AG04450 (cell line): ENCODE measurements around the gene ANO6. TPM values are rescaled to one million over a fixed set of nuclear protein-coding genes. Genes with fewer than 3 reads are reported as not detected.

ENCODE experiments used
- CTCF ChIA-PET: fragments of 300-600, 350-600 bp; formaldehyde crosslinking; extraction: SDS; loops from one replicate; lab custom pipeline; 2022; ENCODE audit warnings: antibody characterized with exemption, inconsistent platforms; lab: Charles Lee
- POLR2A ChIA-PET: fragments of 350-600 bp; formaldehyde crosslinking; extraction: SDS; loops from one replicate; lab custom pipeline; 2021; ENCODE audit warnings: antibody characterized with exemption, inconsistent platforms; lab: Yijun Ruan, JAX
- DNase-seq: peaks from one replicate; pipeline ENCODE4 v3.0.0-alpha.2; 2011; ENCODE audit warnings: low read depth, low spot score
- H3K27ac ChIP-seq: one replicate; pipeline ENCODE4 v1.5.1; 2012; ENCODE audit warnings: low read depth, low read length, control low read depth
- H3K27me3 ChIP-seq: one replicate; pipeline ENCODE4 v1.6.0; 2012; ENCODE audit warnings: low read length; ENCODE audit not compliant: control insufficient read depth, insufficient read depth
- H3K4me3 ChIP-seq: 2 replicates; pipeline ENCODE4 v1.5.1; 2011; ENCODE audit warnings: mild to moderate bottlenecking, low read depth, low read length, control low read depth
- H3K9me3 ChIP-seq: 2 replicates; pipeline ENCODE4 v1.5.1; 2012; ENCODE audit warnings: low read length; ENCODE audit not compliant: control insufficient read depth, insufficient read depth
- CTCF ChIP-seq: IDR thresholded peaks from 2 replicates; pipeline ENCODE4 v1.5.1; 2011; ENCODE audit warnings: low read depth, low read length, control low read depth, inconsistent platforms
- polyA plus RNA-seq: library from polyadenylated mRNA; depleted of rRNA; stranded (reverse); fragments of >200 nt; gene quantifications from 2 replicates; pipeline ENCODE4 v1.2.3, GENCODE V29; 2011

ANO6 gene
- polyA plus RNA-seq, 1 experiment = 51.9 TPM

GRCh38 chr12:45226021-45226420 lies 10.1 kb downstream of the ANO6 start:
- Histone ChIP-seq H3K27me3 (no peaks in the 10 kb centered on the region), H3K4me3 (no peak overlapping the region), H3K27ac (no peak overlapping the region), H3K9me3 (no peaks in the 10 kb centered on the region; the same call in 1 of the 2 replicates)
- TF ChIP-seq CTCF = no peak
- DNase-seq = no peak
- ChIA-PET POLR2A (no interaction called here), CTCF (no interaction called here)

GRCh38 chr12:45227316-45228067 lies 11.6 kb downstream of the ANO6 start:
- ChIA-PET CTCF (no interaction called here), POLR2A (no interaction called here)
- Histone ChIP-seq H3K27ac (no peak overlapping the region), H3K9me3 (no peaks in the 10 kb centered on the region), H3K27me3 (no peaks in the 10 kb centered on the region), H3K4me3 (no peak overlapping the region)
- DNase-seq = no peak
- no peak for TF ChIP-seq CTCF

GRCh38 chr12:45231515-45232145 lies 15.7 kb downstream of the ANO6 start:
- no peaks in the 10 kb centered on the region for H3K27me3 ChIP-seq
- no peak for TF ChIP-seq CTCF
- no peak for DNase-seq
- ChIA-PET POLR2A (interaction anchor here (1.8 kb wide), 1 partner anchor 42 kb away, joined by 4 read pairs; no protein-coding TSS in a partner anchor), CTCF (interaction anchor here (1.4 kb wide), 1 partner anchor 14 kb away, joined by 7 read pairs; no protein-coding TSS in a partner anchor)
- H3K4me3 ChIP-seq = no peak overlapping the region
- no peak overlapping the region for H3K27ac ChIP-seq
- H3K9me3 ChIP-seq = no peaks in the 10 kb centered on the region

- Histone ChIP-seq H3K27ac (peak overlapping the region; percentile 90), H3K27me3 (no peaks in the 10 kb centered on the region), H3K9me3 (no peaks in the 10 kb centered on the region), H3K4me3 (no peak overlapping the region)
- no peak for TF ChIP-seq CTCF
- ChIA-PET POLR2A (interaction anchor here (1.1 to 1.8 kb wide), 2 partner anchors 17 to 42 kb away, joined by 3 to 4 read pairs; partner anchors contain the start of gene ANO6), CTCF (interaction anchor here (1.4 kb wide), 2 partner anchors 15 to 61 kb away, joined by 3 to 7 read pairs; no protein-coding TSS in a partner anchor)
- no peak for DNase-seq
Measured at GRCh38 chr12:45232146-45232755, 16.4 kb downstream of the ANO6 start.
